ENCODE results near the gene ZNF519. TPM values are rescaled to one million over a fixed set of nuclear protein-coding genes. Genes with fewer than 3 reads are reported as not detected.
A peak's percentile ranks its signal among the peaks of the same experiment; 100 is the strongest.
"Not testable (repeated sequence)": the region's sequence is repeated elsewhere in the genome, so short reads cannot be mapped to it uniquely, and the experiment has no call there.

The ZNF519 gene
- total RNA-seq (ENCODE audit: insufficient read depth, low replicate concordance) = 16.9 TPM

- peak; percentile 99 for DNase-seq (ENCODE audit: low spot score)
These were observed at the start of gene ZNF519 for GRCh38 chr18:14132271-14132700. TSS of gene ZNF519 (minus strand) at chr18:14132435. CDS start at chr18:14132277, 158 bp downstream.

- no peak for DNase-seq (ENCODE audit: low spot score)
These were observed 47.1 kb upstream of the ZNF519 start for GRCh38 chr18:14179306-14179705.

- peak; percentile 54 for DNase-seq (ENCODE audit: low spot score)
These were observed 46.3 kb upstream of the ZNF519 start for GRCh38 chr18:14178321-14179196.

GRCh38 chr18:14177540-14178320 is 45.5 kb upstream of the ZNF519 start:
- DNase-seq (ENCODE audit: low spot score) = not testable (repeated sequence)

- DNase-seq (ENCODE audit: low spot score) = not testable (repeated sequence)
These were observed 43.2 kb upstream of the ZNF519 start for GRCh38 chr18:14175404-14175803.

GRCh38 chr18:14174706-14175085 is 42.5 kb upstream of the ZNF519 start:
- no peak for DNase-seq (ENCODE audit: low spot score)

GRCh38 chr18:14174002-14174705 is 41.9 kb upstream of the ZNF519 start:
- not testable (repeated sequence) for DNase-seq (ENCODE audit: low spot score)

DNA sequence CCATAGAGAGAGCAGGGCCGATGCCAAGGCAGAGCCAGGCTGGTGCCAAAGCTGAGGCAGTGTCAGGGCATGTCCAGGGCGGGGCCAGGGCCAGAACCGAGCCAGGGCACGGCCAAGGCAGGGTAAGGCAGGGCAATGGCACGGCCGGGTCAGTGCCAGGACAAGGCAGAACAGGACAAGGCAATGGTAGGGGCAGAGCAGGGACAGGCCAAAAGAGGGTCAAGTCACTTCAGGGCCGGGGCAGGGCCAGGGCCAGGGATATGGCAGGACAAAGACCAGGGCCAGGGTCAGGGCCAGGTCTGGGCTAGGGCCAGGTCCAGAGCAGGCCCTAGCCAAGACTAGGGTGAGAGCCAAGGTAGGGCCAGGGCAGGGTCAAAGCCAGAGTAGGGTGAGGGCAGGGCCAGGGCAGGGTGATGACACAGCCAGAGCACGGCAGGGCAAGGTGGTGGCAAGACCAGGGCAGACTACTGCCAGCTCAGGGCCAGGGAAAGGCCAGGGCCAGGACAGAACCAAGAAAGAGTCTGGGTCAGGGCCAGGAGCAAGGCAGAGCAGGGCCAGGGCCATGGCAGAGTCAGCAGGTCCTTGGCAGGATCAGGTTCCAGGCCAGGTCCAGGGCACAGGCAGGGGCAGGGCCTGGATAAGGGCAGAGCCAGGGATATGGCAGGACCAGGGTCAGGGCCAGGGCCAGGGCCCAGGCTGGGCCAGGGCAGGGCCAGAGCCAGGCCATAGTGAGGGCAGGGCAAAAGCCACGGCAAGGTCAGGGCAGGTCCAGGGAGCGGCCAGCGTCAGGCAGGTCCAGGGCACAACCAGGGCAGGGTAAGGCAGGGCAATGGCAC is 41.1 kb upstream of the ZNF519 start:
- not testable (repeated sequence) for DNase-seq (ENCODE audit: low spot score)

- DNase-seq (ENCODE audit: low spot score) = not testable (repeated sequence)
These were observed 40.2 kb upstream of the ZNF519 start for GRCh38 chr18:14172142-14173115.

DNA sequence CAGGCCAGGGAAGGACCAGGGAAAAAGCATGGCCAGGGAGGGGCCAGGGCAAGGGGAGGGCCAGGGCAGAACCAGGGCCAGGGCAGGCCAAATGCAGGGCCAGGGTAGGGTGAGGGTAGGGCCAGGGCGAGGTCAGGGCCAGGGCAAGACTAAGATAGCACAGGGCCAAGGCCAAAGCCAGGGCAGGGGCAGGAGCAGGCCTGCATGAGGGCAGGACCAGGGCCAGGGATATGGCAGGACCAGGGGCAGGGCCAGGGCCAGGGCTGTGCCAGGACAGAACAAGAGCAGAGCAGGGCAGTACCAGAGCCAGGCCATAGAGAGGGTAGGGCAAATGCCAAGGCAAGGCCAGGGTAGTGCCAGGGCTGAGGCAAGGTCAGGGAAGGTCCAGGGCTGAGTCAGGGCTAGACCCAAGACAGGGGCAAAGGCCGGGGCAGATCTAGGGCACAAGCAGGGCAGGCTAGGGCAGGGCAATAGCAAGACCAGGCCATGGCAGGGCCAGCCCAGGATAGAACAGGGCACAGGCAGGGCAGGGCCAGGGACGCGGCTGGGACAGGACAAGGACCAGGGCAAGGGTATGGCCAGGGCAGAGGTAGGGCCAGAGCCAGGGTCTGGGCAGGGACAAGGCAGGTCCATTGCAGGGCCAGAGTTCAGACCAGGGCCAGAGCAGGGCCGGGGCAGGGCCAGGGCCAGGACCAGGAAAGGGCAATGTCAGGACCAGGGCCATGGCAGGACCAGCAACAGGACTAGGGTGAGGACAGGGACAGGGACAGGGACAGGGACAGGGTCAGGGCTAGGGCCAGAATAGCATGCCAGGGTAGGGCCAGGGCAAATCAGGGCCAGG is 39.3 kb upstream of the ZNF519 start:
- not testable (repeated sequence) for DNase-seq (ENCODE audit: low spot score)

GRCh38 chr18:14170367-14171036 is 38.3 kb upstream of the ZNF519 start:
- not testable (repeated sequence) for DNase-seq (ENCODE audit: low spot score)

- DNase-seq (ENCODE audit: low spot score) = not testable (repeated sequence)
These were observed 30.7 kb upstream of the ZNF519 start for GRCh38 chr18:14162915-14163314.

GRCh38 chr18:14151564-14152113 is 19.4 kb upstream of the ZNF519 start:
- DNase-seq (ENCODE audit: low spot score) = not testable (repeated sequence)

DNA sequence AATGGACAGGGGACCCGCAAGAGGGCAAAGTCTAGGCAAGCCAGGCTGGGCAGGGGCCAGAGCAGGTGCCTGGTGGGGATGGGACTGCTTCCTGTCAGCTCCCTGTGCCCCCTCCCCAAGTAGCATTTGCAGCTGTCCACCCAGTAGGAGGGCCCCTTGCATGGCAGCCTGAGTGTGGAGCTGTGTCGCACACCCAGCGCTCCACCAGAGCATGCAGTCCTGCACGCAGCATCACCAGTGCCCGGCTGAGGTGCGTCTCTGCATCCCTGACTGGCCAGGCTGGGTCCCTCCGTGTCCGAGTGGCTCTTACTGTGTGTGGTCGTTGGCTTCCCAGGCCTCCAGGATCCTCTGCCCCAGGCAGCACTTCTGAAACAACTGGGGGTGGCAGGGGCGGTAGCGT is 18.5 kb upstream of the ZNF519 start:
- DNase-seq (ENCODE audit: low spot score) = not testable (repeated sequence)

- not testable (repeated sequence) for DNase-seq (ENCODE audit: low spot score)
These were observed 17.7 kb upstream of the ZNF519 start for GRCh38 chr18:14149916-14150420.

- not testable (repeated sequence) for DNase-seq (ENCODE audit: low spot score)
These were observed 17.1 kb upstream of the ZNF519 start for GRCh38 chr18:14149121-14149850.

Measured in umbilical cord (tissue), 2 donors.